ENCODE measurements around the gene COL19A1. TPM values are rescaled to one million over a fixed set of nuclear protein-coding genes. Genes with fewer than 3 reads are reported as not detected.

COL19A1 gene
- total RNA-seq, 2 experiments from 2014 or later = 0.03 TPM; not detected in 1

- POLR2A ChIA-PET = no interaction called here
- no peak for DNase-seq (ENCODE audit: low spot score)
Measured at GRCh38 chr6:70113171-70113570, 246.8 kb downstream of the COL19A1 start.

GRCh38 chr6:70118670-70119069 is 252.3 kb downstream of the COL19A1 start:
- Histone ChIP-seq H4K20me1 (ENCODE audit: insufficient read depth, low read length) (no peaks in the 10 kb centered on the region), H3K36me3 (ENCODE audit: insufficient read depth, low read length) (no peaks in the 10 kb centered on the region), H3K9me2 (ENCODE audit: insufficient read depth, low read length) (no peaks in the 10 kb centered on the region), H3K4me2 (ENCODE audit: low read length) (no peak overlapping the region), H3K27ac (ENCODE audit: low read depth, low read length, poor library complexity, severe bottlenecking) (no peak overlapping the region), H3K79me2 (ENCODE audit: insufficient read depth, low read depth, low read length) (no peaks in the 10 kb centered on the region), H3K4me3 (ENCODE audit: low read depth, low read length, poor library complexity, severe bottlenecking) (no peak overlapping the region), H2AFZ (ENCODE audit: low read length) (no peak overlapping the region), H3K4me1 (ENCODE audit: insufficient read depth, low read length, poor library complexity, severe bottlenecking) (no peaks in the 10 kb centered on the region), H3K9me3 (ENCODE audit: low read length) (no peaks in the 10 kb centered on the region)
- no peak for DNase-seq (ENCODE audit: low spot score)
- BruUV-seq (replicated peaks) = no TSS peak
- ChIA-PET POLR2A (no interaction called here), CTCF (ENCODE audit: unreplicated experiment) (no interaction called here)
- intact Hi-C loops (cut with micrococcal nuclease; ENCODE audit: unreplicated experiment) = no loop called here
- TF ChIP-seq EZH2phosphoT487 (IDR thresholded peaks at IDR 0.05; ENCODE audit: borderline replicate concordance, low read depth, low read length) (no peak), CTCF (conservative IDR thresholded peaks at IDR 0.05; ENCODE audit: low read length) (no peak)

More at GRCh38 chr6:70113171-70113570, 246.8 kb downstream of the COL19A1 start:
- Histone ChIP-seq H3K79me2 (ENCODE audit: insufficient read depth, low read depth, low read length) (no peaks in the 10 kb centered on the region), H3K27ac (ENCODE audit: low read depth, low read length, poor library complexity, severe bottlenecking) (no peak overlapping the region), H2AFZ (ENCODE audit: low read length) (no peak overlapping the region), H3K36me3 (ENCODE audit: insufficient read depth, low read length) (no peaks in the 10 kb centered on the region), H3K9me2 (ENCODE audit: insufficient read depth, low read length) (no peaks in the 10 kb centered on the region), H3K9me3 (ENCODE audit: low read length) (no peaks in the 10 kb centered on the region), H3K4me3 (ENCODE audit: low read depth, low read length, poor library complexity, severe bottlenecking) (no peak overlapping the region), H4K20me1 (ENCODE audit: insufficient read depth, low read length) (no peaks in the 10 kb centered on the region), H3K4me1 (ENCODE audit: insufficient read depth, low read length, poor library complexity, severe bottlenecking) (no peaks in the 10 kb centered on the region), H3K4me2 (ENCODE audit: low read length) (no peak overlapping the region)
- CTCF ChIA-PET (ENCODE audit: unreplicated experiment) = no interaction called here
- intact Hi-C loops (cut with micrococcal nuclease; ENCODE audit: unreplicated experiment) = no loop called here
- TF ChIP-seq CTCF (conservative IDR thresholded peaks at IDR 0.05; ENCODE audit: low read length) (no peak), EZH2phosphoT487 (IDR thresholded peaks at IDR 0.05; ENCODE audit: borderline replicate concordance, low read depth, low read length) (no peak)
- no TSS peak for BruUV-seq (replicated peaks)

DNA sequence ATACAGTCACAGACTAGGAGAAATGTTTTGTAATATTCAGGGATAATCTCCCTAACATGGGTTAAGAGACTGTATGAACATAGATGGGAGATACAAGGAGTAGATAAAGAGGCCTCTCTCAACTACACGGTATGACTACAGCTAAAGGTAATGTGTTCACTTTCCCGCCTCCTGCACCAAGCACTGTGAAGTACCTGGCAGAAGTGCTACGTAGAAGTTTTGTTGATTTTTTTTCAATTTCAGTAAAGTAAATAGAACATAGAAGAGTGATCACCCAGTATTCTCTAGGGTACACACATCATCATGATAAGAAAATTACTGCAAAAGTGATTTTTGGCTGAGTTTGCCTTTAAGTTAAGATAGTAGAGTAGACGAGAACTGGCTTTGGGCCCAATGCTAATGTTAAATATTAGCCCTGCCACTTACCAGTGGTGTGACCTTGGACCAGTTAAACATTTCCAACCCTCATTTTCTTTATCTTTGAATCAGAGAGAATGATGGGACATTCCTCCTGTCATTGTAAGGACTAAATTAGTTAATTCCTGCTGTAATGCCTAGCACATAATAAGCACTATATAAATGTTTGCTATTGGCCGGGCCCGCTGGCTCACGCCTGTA is 253.0 kb downstream of the COL19A1 start:
- DNase-seq (ENCODE audit: low spot score) = no peak
- BruUV-seq (replicated peaks) = no TSS peak
- Histone ChIP-seq H3K9me2 (ENCODE audit: insufficient read depth, low read length) (no peaks in the 10 kb centered on the region), H3K79me2 (ENCODE audit: insufficient read depth, low read depth, low read length) (no peaks in the 10 kb centered on the region), H3K27ac (ENCODE audit: low read depth, low read length, poor library complexity, severe bottlenecking) (no peak overlapping the region), H3K9me3 (ENCODE audit: low read length) (no peaks in the 10 kb centered on the region), H3K36me3 (ENCODE audit: insufficient read depth, low read length) (no peaks in the 10 kb centered on the region), H3K4me1 (ENCODE audit: insufficient read depth, low read length, poor library complexity, severe bottlenecking) (no peaks in the 10 kb centered on the region), H4K20me1 (ENCODE audit: insufficient read depth, low read length) (no peaks in the 10 kb centered on the region), H2AFZ (ENCODE audit: low read length) (no peak overlapping the region), H3K4me3 (ENCODE audit: low read depth, low read length, poor library complexity, severe bottlenecking) (no peak overlapping the region), H3K4me2 (ENCODE audit: low read length) (no peak overlapping the region)
- ChIA-PET POLR2A (no interaction called here), CTCF (ENCODE audit: unreplicated experiment) (no interaction called here)
- TF ChIP-seq CTCF (conservative IDR thresholded peaks at IDR 0.05; ENCODE audit: low read length) (no peak), EZH2phosphoT487 (IDR thresholded peaks at IDR 0.05; ENCODE audit: borderline replicate concordance, low read depth, low read length) (no peak)
- intact Hi-C loops (cut with micrococcal nuclease; ENCODE audit: unreplicated experiment) = no loop called here
